HCT116 (cell line): ENCODE measurements around the gene SLX9. TPM values are rescaled to one million over a fixed set of nuclear protein-coding genes. Genes with fewer than 3 reads are reported as not detected.

Experiments used
- ATAC-seq: fragments of 200-7000 bp; cut with Tn5 transposase; 2 replicates; pipeline ENCODE4 v1.9.1; 2020; ENCODE audit warnings: mild to moderate bottlenecking, moderate library complexity
- BruUV-seq: library from RNA; stranded (reverse); fragments of 400-500 nt; replicated peaks from 2 replicates; lab custom pipeline; 2021; lab: Mats Ljungman, UMichigan
- CTCF ChIA-PET: fragments of 300-600 bp; sonication (Branson Sonifier 250); formaldehyde crosslinking; loops from one replicate; lab custom pipeline; 2021; ENCODE audit warnings: antibody characterized with exemption; lab: Charles Lee
- POLR2A ChIA-PET: fragments of 300-600, 350-600 bp; sonication (Branson Sonifier 250); formaldehyde crosslinking; loops from one replicate; lab custom pipeline; 2021; ENCODE audit warnings: antibody characterized with exemption; lab: Charles Lee
- RAD21 ChIA-PET, 2 experiments: fragments of 300-600 bp; sonication (Branson Sonifier 250); formaldehyde crosslinking; loops; one replicate each; lab custom pipeline; 2023; ENCODE audit warnings: low total read pairs in 2 of 2; ENCODE audit not compliant: uncharacterized antibody in 2 of 2, unreplicated experiment in 2 of 2, low non-redundant PET in 1 of 2; lab: Charles Lee
- DNase-seq: peaks from one replicate; pipeline ENCODE4 v3.0.0-alpha.2; 2010; ENCODE audit warnings: low read depth, low spot score
- H2AFZ ChIP-seq: fragments of 200-600 bp; shearing (Covaris generic), sonication (generic); 2 replicates; pipeline ENCODE4 v1.6.1; 2017; ENCODE audit warnings: low read depth, mixed run types, mixed read lengths, antibody characterized with exemption, low read length; ENCODE audit not compliant: poor library complexity, severe bottlenecking
- H3K27ac ChIP-seq: 2 replicates; pipeline ENCODE4 v1.5.1; 2012; ENCODE audit warnings: low read depth, low read length
- H3K27me3 ChIP-seq: fragments of 200-600 bp; sonication (generic); 2 replicates; pipeline ENCODE4 v1.6.1; 2016; ENCODE audit warnings: mixed run types, low read length, mixed read lengths; ENCODE audit not compliant: insufficient read depth
- H3K36me3 ChIP-seq, 2 experiments: fragments of 200-500 bp in 1 of 2; fragments of 200-600 bp in 1 of 2; sonication (Bioruptor generic) in 1 of 2; sonication (generic) in 1 of 2; 2 replicates each; pipeline versions ENCODE4 v1.5.1 to v1.6.1; 2014 to 2016; ENCODE audit warnings: low read length in 2 of 2, inconsistent platforms in 1 of 2, mixed read lengths in 1 of 2, mixed run types in 1 of 2; ENCODE audit not compliant: insufficient read depth in 2 of 2, control insufficient read depth in 1 of 2
- H3K4me1 ChIP-seq, 2 experiments: fragments of 200-600 bp in 1 of 2; sonication (generic) in 1 of 2; 2 replicates each; pipeline versions ENCODE4 v1.5.1 to v1.6.1; 2012 to 2017; ENCODE audit warnings: low read length in 2 of 2, inconsistent platforms in 1 of 2, mild to moderate bottlenecking in 1 of 2, mixed read lengths in 1 of 2, mixed run types in 1 of 2, moderate library complexity in 1 of 2; ENCODE audit not compliant: insufficient read depth in 2 of 2, control insufficient read depth in 1 of 2
- H3K4me2 ChIP-seq: fragments of 200-600 bp; sonication (generic); 2 replicates; pipeline ENCODE4 v1.6.1; 2017; ENCODE audit warnings: mixed run types, low read length, mixed read lengths
- H3K4me3 ChIP-seq, 2 experiments: fragments of 200-600 bp in 1 of 2; sonication (generic) in 1 of 2; replicated peaks in 1 of 2; 2 replicates each; pipeline ENCODE4 v1.5.1; 2011 to 2016; ENCODE audit warnings: low read length in 2 of 2, control low read depth in 1 of 2, low read depth in 1 of 2, mild to moderate bottlenecking in 1 of 2, mixed read lengths in 1 of 2, mixed run types in 1 of 2
- H3K79me2 ChIP-seq: fragments of 200-600 bp; sonication (generic); 2 replicates; pipeline ENCODE4 v1.6.1; 2017; ENCODE audit warnings: mild to moderate bottlenecking, mixed run types, low read length, moderate library complexity, mixed read lengths; ENCODE audit not compliant: insufficient read depth
- H3K9ac ChIP-seq: fragments of 200-600 bp; sonication (generic); 2 replicates; pipeline ENCODE4 v1.6.1; 2016; ENCODE audit warnings: low read length, mixed read lengths
- H3K9me2 ChIP-seq: fragments of 200-600 bp; sonication (generic), shearing (Covaris generic); 2 replicates; pipeline ENCODE4 v1.6.1; 2017; ENCODE audit warnings: mixed run types, mild to moderate bottlenecking, moderate library complexity; ENCODE audit not compliant: insufficient read depth
- H3K9me3 ChIP-seq, 2 experiments: fragments of 200-500 bp in 1 of 2; fragments of 200-600 bp in 1 of 2; sonication (Bioruptor generic) in 1 of 2; sonication (generic) in 1 of 2; 2 replicates each; pipeline ENCODE4 v1.6.1; 2014 to 2017; ENCODE audit warnings: low read length in 2 of 2, mixed read lengths in 2 of 2, inconsistent platforms in 1 of 2, low read depth in 1 of 2, mild to moderate bottlenecking in 1 of 2, mixed run types in 1 of 2, moderate library complexity in 1 of 2; ENCODE audit not compliant: control insufficient read depth in 1 of 2, insufficient read depth in 1 of 2
- H4K20me1 ChIP-seq: fragments of 200-600 bp; sonication (generic), shearing (Covaris generic); 2 replicates; pipeline ENCODE4 v1.6.1; 2017; ENCODE audit warnings: mixed run types, mild to moderate bottlenecking, moderate library complexity; ENCODE audit not compliant: insufficient read depth
- CEBPB ChIP-seq: IDR thresholded peaks from 2 replicates; pipeline ENCODE4 v1.6.1; 2012; ENCODE audit warnings: low read depth
- CTCF ChIP-seq, 3 experiments: fragments of 200-600 bp in 1 of 3; sonication (generic) in 1 of 3; IDR thresholded peaks in 2 of 3; conservative IDR thresholded peaks in 1 of 3; 2 replicates each; pipeline ENCODE4 v1.5.1; 2012 to 2017; ENCODE audit warnings: low read depth in 2 of 3, low read length in 2 of 3, antibody characterized with exemption in 1 of 3, borderline replicate concordance in 1 of 3, control low read depth in 1 of 3, mild to moderate bottlenecking in 1 of 3, mixed read lengths in 1 of 3, mixed run types in 1 of 3, moderate library complexity in 1 of 3; ENCODE audit not compliant: insufficient read depth in 1 of 3
- ELF1 ChIP-seq: IDR thresholded peaks from 2 replicates; pipeline ENCODE4 v1.6.1; 2012; ENCODE audit warnings: low read depth, borderline replicate concordance
- FOSL1 ChIP-seq: IDR thresholded peaks from 2 replicates; pipeline ENCODE4 v1.6.1; 2012; ENCODE audit warnings: low read depth
- JUND ChIP-seq: IDR thresholded peaks from 2 replicates; pipeline ENCODE4 v1.6.1; 2012
- TCF7L2 ChIP-seq: IDR thresholded peaks from 2 replicates; pipeline ENCODE4 v1.7.0; 2011; ENCODE audit warnings: borderline replicate concordance, inconsistent platforms; ENCODE audit not compliant: insufficient read depth, insufficient read length; ENCODE audit errors: extremely low read depth
- YY1 ChIP-seq: IDR thresholded peaks from 2 replicates; pipeline ENCODE4 v1.6.1; 2011; ENCODE audit warnings: low read length, low read depth, moderate library complexity, mild to moderate bottlenecking; ENCODE audit not compliant: insufficient replicate concordance; ENCODE audit errors: extremely low read depth
- ZBTB33 ChIP-seq: IDR thresholded peaks from 2 replicates; pipeline ENCODE4 v1.6.1; 2011; ENCODE audit warnings: mild to moderate bottlenecking, low read length, moderate library complexity; ENCODE audit not compliant: insufficient replicate concordance; ENCODE audit errors: extremely low read depth
- ZNF274 ChIP-seq: fragments of 200-500 bp; sonication (Bioruptor generic); IDR thresholded peaks from 2 replicates; pipeline ENCODE4 v1.6.1; 2014; ENCODE audit warnings: mild to moderate bottlenecking, low read depth, low read length, inconsistent platforms
- intact Hi-C: fragments of 100-400 bp; cut with micrococcal nuclease; formaldehyde crosslinking; loops from 2 replicates; pipeline ENCODE4 v1.10.0; 2022
- total RNA-seq: library from RNA; stranded (reverse); gene quantifications from one replicate; pipeline ENCODE4 v1.2.1, GENCODE V29; 2021; ENCODE audit not compliant: unreplicated experiment
- TF ChIP-seq, protein P1 (sequence below): IDR thresholded peaks from 2 replicates; pipeline ENCODE4 v1.6.1; 2012

Gene SLX9
- total RNA-seq, 1 experiment from 2014 or later, result 61.9 TPM

DNA sequence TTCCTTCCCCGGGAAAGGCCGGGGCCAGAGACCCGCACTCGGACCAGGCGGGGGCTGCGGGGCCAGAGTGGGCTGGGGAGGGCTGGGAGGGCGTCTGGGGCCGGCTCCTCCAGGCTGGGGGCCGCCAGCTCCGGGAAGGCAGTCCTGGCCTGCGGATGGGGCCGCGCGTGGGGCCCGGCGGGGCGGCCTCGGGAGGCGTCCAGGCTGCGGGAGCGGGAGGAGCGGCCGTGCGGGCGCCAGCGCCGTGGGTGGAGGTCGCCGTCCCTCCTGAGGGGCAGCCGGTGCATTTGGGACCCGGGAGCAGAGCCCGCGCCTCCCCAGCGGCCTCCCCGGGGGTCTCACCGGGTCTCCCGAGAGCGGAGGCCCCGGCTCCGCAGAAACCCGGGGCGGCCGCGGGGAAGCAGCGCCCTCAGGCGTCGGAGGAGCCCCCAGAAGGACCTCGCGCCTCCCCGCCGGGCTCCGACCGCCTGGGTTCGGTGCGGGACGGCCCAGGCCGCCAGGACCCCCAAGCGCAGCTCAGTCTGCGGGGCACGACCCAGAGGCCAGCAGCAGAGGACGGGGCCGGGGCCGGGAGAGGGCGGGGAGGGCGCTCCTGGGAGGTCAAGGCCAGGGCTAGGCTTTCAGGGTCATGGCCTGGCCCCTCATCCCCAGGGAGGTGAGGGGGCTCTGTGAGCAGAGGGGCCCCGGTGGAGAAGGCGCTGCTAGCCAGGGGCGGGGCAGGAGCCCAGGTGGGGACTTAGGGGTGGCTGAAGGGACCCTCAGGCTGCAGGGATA lies 7.2 kb upstream of the SLX9 start:
- Histone ChIP-seq H3K4me1 (peaks cover 11 to 21% of the 10 kb centered on the region in 2 experiments), H3K9me2 (no peaks in the 10 kb centered on the region), H2AFZ (no peak overlapping the region), H3K27me3 (peaks cover 41% of the 10 kb centered on the region; the same call in 1 of the 2 replicates), H3K4me2 (no peak overlapping the region), H3K9ac (no peak overlapping the region), H3K36me3 (no peaks in the 10 kb centered on the region), H3K9me3 (no peaks in the 10 kb centered on the region), H3K4me3 (no peak overlapping the region), H3K79me2 (no peaks in the 10 kb centered on the region), H3K27ac (no peak overlapping the region), H4K20me1 (no peaks in the 10 kb centered on the region)
- TF ChIP-seq ELF1, result no peak
- no peak for TF ChIP-seq YY1
- no peak for TF ChIP-seq ZBTB33
- no peak for TF ChIP-seq ZNF274
- TF ChIP-seq FOSL1, result no peak
- TF ChIP-seq CEBPB, result no peak
- no peak for TF ChIP-seq JUND
- no peak for TF ChIP-seq CTCF (IDR thresholded peaks at IDR 0.05 in 2 of 3, conservative IDR thresholded peaks at IDR 0.05 in 1 of 3; ENCODE audit: borderline replicate concordance in 1 of 3, insufficient read depth in 1 of 3, low read depth in 2 of 3, low read length in 2 of 3)
- TF ChIP-seq TCF7L2, result no peak
- TF ChIP-seq, protein P1, sequence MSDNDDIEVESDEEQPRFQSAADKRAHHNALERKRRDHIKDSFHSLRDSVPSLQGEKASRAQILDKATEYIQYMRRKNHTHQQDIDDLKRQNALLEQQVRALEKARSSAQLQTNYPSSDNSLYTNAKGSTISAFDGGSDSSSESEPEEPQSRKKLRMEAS, result no peak
- RAD21 ChIA-PET, result no interaction called here
- ATAC-seq, result no peak
- CTCF ChIA-PET, result no interaction called here
- intact Hi-C loops, result no loop called here
- BruUV-seq, result no TSS peak
- DNase-seq, result no peak
- POLR2A ChIA-PET, result no interaction called here
